T-cell (primary cell): ENCODE data around the gene KLHL7. TPM values are rescaled to one million over a fixed set of nuclear protein-coding genes. Genes with fewer than 3 reads are reported as not detected.
"Not testable (repeated sequence)": the region's sequence is repeated elsewhere in the genome, so short reads cannot be mapped to it uniquely, and the experiment has no call there.

Experiments used
- ATAC-seq, 4 experiments: fragments of 200-7000 bp in 3 of 4; fragments of 150-1000 bp in 1 of 4; cut with Tn5 transposase; replicated peaks in 1 of 4; 1 replicate in 3 of 4; 2 replicates in 1 of 4; pipeline ENCODE4 v1.10.0; 2021; ENCODE audit warnings: moderate library complexity in 3 of 4, mild to moderate bottlenecking in 2 of 4, moderate number of reproducible peaks in 1 of 4
- CTCF ChIA-PET, 2 donors: fragments of 300-600 bp; sonication (Branson Sonifier 250); formaldehyde crosslinking; loops; one replicate each; lab custom pipeline; 2022; ENCODE audit warnings: antibody characterized with exemption in 2 of 2; lab: Charles Lee
- POLR2A ChIA-PET, 2 donors: fragments of 300-600 bp; sonication (Branson Sonifier 250); formaldehyde crosslinking; loops; one replicate each; lab custom pipeline; 2022; ENCODE audit warnings: antibody characterized with exemption in 2 of 2; lab: Charles Lee
- DNase-seq, 35 experiments: peaks; one replicate each; pipeline versions ENCODE4 v3.0.0 to v3.0.0-alpha.2; 2013 to 2023
- H3K27ac ChIP-seq: one replicate; pipeline ENCODE4 v1.5.1; 2013; ENCODE audit warnings: low read length
- H3K27me3 ChIP-seq, 2 experiments: replicated peaks in 1 of 2; 1 replicate in 1 of 2; 2 replicates in 1 of 2; pipeline versions ENCODE4 v1.6.1 to v1.7.0; 2013; ENCODE audit warnings: low read length in 1 of 2, mixed read lengths in 1 of 2; ENCODE audit not compliant: control insufficient read depth in 2 of 2, insufficient read depth in 2 of 2; ENCODE audit errors: extremely low read depth in 1 of 2
- H3K36me3 ChIP-seq, 2 donors: 1 replicate in 1 of 2; 2 replicates in 1 of 2; pipeline versions ENCODE4 v1.6.1 to v1.7.0; 2013; ENCODE audit warnings: low read length in 1 of 2; ENCODE audit not compliant: control insufficient read depth in 2 of 2, insufficient read depth in 1 of 2; ENCODE audit errors: extremely low read depth in 1 of 2
- H3K4me1 ChIP-seq, 2 experiments: 1 replicate in 1 of 2; 2 replicates in 1 of 2; pipeline versions ENCODE4 v1.6.1 to v1.7.0; 2013; ENCODE audit warnings: low read length in 2 of 2, mixed read lengths in 1 of 2; ENCODE audit not compliant: insufficient read depth in 2 of 2, control insufficient read depth in 1 of 2; ENCODE audit errors: extremely low read depth in 1 of 2
- H3K4me3 ChIP-seq, 2 donors: 1 replicate in 1 of 2; 2 replicates in 1 of 2; pipeline versions ENCODE4 v1.5.1 to v1.7.0; 2013; ENCODE audit warnings: mild to moderate bottlenecking in 2 of 2, low read length in 1 of 2, moderate library complexity in 1 of 2; ENCODE audit not compliant: control insufficient read depth in 1 of 2; ENCODE audit errors: extremely low read depth in 1 of 2
- H3K9me3 ChIP-seq: 2 replicates; pipeline ENCODE4 v1.7.0; 2013
- H3K27ac Mint-ChIP-seq, 2 donors: one replicate each; pipeline ENCODE4 v1.8.0; 2020 to 2021; ENCODE audit warnings: mild to moderate bottlenecking in 2 of 2, mixed read lengths in 2 of 2
- H3K27me3 Mint-ChIP-seq, 2 donors: one replicate each; pipeline ENCODE4 v1.8.0; 2021 to 2022; ENCODE audit warnings: mixed read lengths in 2 of 2
- H3K36me3 Mint-ChIP-seq: one replicate; pipeline ENCODE4 v1.8.0; 2021; ENCODE audit warnings: mixed read lengths
- H3K4me1 Mint-ChIP-seq, 3 donors: one replicate each; pipeline ENCODE4 v1.8.0; 2020 to 2022; ENCODE audit warnings: mixed read lengths in 3 of 3, mild to moderate bottlenecking in 1 of 3
- H3K4me3 Mint-ChIP-seq, 3 donors: one replicate each; pipeline ENCODE4 v1.8.0; 2020 to 2022; ENCODE audit warnings: mild to moderate bottlenecking in 3 of 3, mixed read lengths in 3 of 3, moderate library complexity in 3 of 3
- H3K9me3 Mint-ChIP-seq, 3 donors: one replicate each; pipeline ENCODE4 v1.8.0; 2020 to 2022; ENCODE audit warnings: mixed read lengths in 3 of 3
- WGBS: methylation state at CpG from one replicate; pipeline ENCODE4 v1.1.5; 2013; ENCODE audit warnings: missing lambda C conversion rate; ENCODE audit not compliant: insufficient coverage; 5-methylcytosine and 5-hydroxymethylcytosine counted together
- total RNA-seq, 35 experiments: library from RNA in 6 of 35; stranded (reverse) in 6 of 35; fragments of 120-200 nt in 1 of 35; gene quantifications; one replicate each; pipeline versions ENCODE4 v1.2.1 to v1.2.4 and lab custom pipeline; 2013 to 2026

Gene KLHL7
- total RNA-seq, 5 donors from 2014 or later (not counting 1 experiment from before 2014, with no cell fraction given) = 20.1 to 26.8 (median 22.4) TPM

DNA sequence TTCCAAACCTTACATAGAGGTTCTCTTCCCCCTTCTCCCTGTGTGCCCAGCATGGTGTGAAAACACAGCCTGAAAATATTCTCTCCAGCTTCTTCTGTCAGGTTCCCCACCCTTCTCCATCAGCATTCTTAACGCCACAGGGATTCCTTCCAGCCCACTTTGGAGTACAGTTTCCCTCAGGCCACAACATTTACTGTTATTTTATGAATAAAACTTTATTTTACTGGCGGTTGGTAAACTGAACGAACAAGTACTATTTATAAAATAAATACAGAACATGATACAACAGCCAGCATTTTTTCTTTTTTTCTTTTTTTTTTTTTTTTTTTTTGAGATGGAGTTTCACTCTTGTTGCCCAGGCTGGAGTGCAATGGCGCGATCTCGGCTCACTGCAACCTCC lies 109.4 kb downstream of the KLHL7 start:
- peaks cover 15 to 22% of the 10 kb centered on the region in 2 donors for H3K27me3 Mint-ChIP-seq
- no peak for DNase-seq
- H3K27me3 ChIP-seq = peaks cover 0 to 21% of the 10 kb centered on the region in 2 experiments

DNA sequence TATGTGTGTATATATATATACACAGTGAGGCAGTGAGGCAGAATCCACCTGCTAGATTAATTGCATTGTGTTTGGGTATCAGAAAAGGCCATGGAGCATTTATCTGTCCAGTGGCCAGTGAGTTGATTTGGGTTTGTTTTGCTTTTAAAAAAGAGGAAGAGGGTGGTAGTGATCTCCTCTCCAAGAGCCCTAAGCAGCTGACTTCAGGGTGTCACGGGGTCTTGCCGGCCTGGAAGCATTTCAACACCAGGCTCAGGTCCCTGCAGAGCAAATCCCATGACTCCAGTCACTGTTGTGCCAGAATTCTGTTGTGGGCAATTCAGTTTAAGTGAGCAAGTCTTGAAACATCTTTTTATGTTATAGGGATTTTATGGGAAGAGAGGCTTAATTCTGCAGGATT lies 110.4 kb downstream of the KLHL7 start:
- 48% methylated on average over 2 of the region's 2 CpGs for WGBS
- Histone ChIP-seq H3K27ac (no peak overlapping the region), H3K27me3 (peaks cover 0 to 17% of the 10 kb centered on the region in 2 experiments), H3K36me3 (no peaks in the 10 kb centered on the region), H3K4me3 (no peak overlapping the region), H3K9me3 (no peaks in the 10 kb centered on the region), H3K4me1 (no peaks in the 10 kb centered on the region)
- Mint-ChIP-seq H3K9me3 (no peaks in the 10 kb centered on the region), H3K27ac (no peak overlapping the region), H3K4me1 (no peaks in the 10 kb centered on the region), H3K36me3 (no peaks in the 10 kb centered on the region), H3K27me3 (peaks cover 12 to 15% of the 10 kb centered on the region in 2 donors), H3K4me3 (no peak overlapping the region)
- ATAC-seq (no peak), DNase-seq (no peak)
- POLR2A ChIA-PET = no interaction called here
- CTCF ChIA-PET = no interaction called here

More for the DNA sequence above, 109.4 kb downstream of the KLHL7 start:
- H3K36me3 ChIP-seq = no peaks in the 10 kb centered on the region
- WGBS = no CpG with 5 or more reads among the region's 6 CpGs
- no peak overlapping the region for H3K27ac Mint-ChIP-seq
- H3K4me3 ChIP-seq = no peak overlapping the region
- H3K4me1 ChIP-seq = no peaks in the 10 kb centered on the region
- no peaks in the 10 kb centered on the region for H3K36me3 Mint-ChIP-seq
- no peaks in the 10 kb centered on the region for H3K4me1 Mint-ChIP-seq
- no peak for ATAC-seq
- H3K9me3 Mint-ChIP-seq = no peaks in the 10 kb centered on the region
- H3K4me3 Mint-ChIP-seq = no peak overlapping the region
- H3K27ac ChIP-seq = no peak overlapping the region
- H3K9me3 ChIP-seq = no peaks in the 10 kb centered on the region
- ChIA-PET CTCF (no interaction called here), POLR2A (no interaction called here)

DNA sequence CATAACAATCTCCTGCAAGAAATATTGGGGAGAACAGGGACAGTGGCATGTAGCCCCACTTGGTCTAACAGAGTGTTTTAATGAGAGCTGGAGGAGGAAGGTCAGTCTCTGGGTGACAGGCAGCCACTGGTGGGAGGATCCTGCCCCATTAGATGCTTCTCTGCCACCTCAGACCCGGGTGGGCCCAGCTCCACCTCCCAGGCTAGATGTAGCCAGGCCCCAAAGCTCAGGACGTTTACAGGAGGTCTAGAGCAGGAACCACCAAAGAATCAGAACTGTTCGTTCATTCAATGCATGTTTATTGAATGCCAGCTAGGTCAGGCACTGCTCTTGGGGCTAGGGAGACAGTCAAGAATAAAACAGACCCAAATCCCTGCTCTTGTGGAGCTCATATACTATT lies 112.6 kb downstream of the KLHL7 start:
- Histone ChIP-seq H3K4me3 (no peak overlapping the region), H3K27me3 (peaks cover 0 to 16% of the 10 kb centered on the region in 2 experiments), H3K9me3 (no peaks in the 10 kb centered on the region), H3K36me3 (no peaks in the 10 kb centered on the region), H3K4me1 (no peaks in the 10 kb centered on the region), H3K27ac (no peak overlapping the region)
- CTCF ChIA-PET = no interaction called here
- WGBS = 51% methylated on average over 3 of the region's 3 CpGs
- no peak for ATAC-seq
- POLR2A ChIA-PET = no interaction called here
- DNase-seq = no peak
- Mint-ChIP-seq H3K4me1 (no peaks in the 10 kb centered on the region), H3K4me3 (no peak overlapping the region), H3K36me3 (no peaks in the 10 kb centered on the region), H3K9me3 (no peaks in the 10 kb centered on the region), H3K27me3 (peaks cover 12 to 13% of the 10 kb centered on the region in 2 donors), H3K27ac (no peak overlapping the region)

DNA sequence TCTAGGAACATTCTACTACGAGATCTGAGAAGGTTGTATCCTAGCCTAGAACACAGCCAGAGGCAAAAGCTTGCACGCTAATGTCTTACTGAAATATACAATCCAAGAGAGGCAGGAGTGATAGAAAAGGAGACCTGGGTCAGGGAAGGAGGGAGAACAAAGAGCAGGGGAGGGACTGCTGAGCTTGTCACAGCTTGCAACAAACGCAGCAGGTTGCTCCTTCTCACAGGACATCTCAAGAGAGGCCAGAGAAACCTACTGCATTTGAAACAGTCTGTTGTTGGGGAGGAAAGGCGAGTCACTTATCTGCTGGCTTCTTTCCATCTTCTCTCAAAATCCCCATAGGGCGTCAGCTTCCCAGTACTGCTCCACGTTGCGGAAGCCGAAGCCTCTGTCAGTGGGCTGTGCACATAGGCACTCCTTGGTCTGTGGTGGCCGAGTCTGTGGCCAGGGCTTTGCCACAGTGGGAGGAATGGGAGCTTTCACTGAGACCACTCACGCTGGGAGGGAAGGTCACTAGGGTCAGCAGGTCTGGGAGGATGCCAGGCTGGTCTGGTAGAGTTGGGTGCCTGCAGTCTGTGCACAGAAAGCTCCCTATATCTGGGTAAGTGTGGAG lies 115.2 kb downstream of the KLHL7 start:
- Histone ChIP-seq H3K27ac (no peak overlapping the region), H3K4me3 (no peak overlapping the region), H3K4me1 (no peaks in the 10 kb centered on the region), H3K27me3 (peaks cover 0 to 12% of the 10 kb centered on the region in 2 experiments), H3K9me3 (no peaks in the 10 kb centered on the region), H3K36me3 (no peaks in the 10 kb centered on the region)
- 81% methylated on average over 7 of the region's 10 CpGs for WGBS
- Mint-ChIP-seq H3K4me1 (no peaks in the 10 kb centered on the region), H3K4me3 (no peak overlapping the region), H3K27me3 (peaks cover 13 to 14% of the 10 kb centered on the region in 2 donors), H3K9me3 (no peaks in the 10 kb centered on the region), H3K36me3 (no peaks in the 10 kb centered on the region), H3K27ac (no peak overlapping the region)
- ATAC-seq (no peak), DNase-seq (no peak)
- ChIA-PET POLR2A (no interaction called here), CTCF (no interaction called here)

DNA sequence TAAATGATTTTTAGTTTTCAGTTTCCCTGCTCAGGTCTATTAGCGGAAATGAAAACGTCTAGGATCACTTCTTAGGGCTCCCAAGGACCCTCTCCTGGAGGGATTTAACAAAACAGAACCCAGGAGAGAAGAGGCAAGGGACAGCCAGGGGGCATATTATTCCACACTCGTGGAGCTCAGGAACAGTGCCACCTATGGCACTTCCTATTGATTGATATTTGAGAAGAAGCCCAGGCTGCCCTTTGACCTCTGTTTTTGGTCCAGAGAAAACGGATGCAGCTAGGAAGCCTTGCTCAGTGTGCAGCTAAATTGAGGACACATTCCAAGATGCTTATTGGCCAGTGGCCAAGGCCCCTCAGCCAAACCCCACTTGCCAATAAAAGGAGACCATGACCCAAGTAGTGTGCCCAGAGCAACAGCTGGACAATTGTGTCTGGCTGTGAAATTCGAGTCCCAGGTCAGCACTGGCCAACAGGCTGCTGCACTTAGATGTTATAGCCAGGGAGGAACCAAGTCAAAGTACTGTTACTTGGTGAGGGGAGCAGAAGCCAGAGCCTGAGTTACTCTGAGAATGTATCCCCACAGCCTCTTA lies 117.0 kb downstream of the KLHL7 start:
- peaks cover 0 to 11% of the 10 kb centered on the region in 2 experiments for H3K27me3 ChIP-seq
- ATAC-seq = no peak
- DNase-seq = no peak
- Mint-ChIP-seq H3K36me3 (no peaks in the 10 kb centered on the region), H3K4me1 (no peaks in the 10 kb centered on the region), H3K27ac (no peak overlapping the region), H3K9me3 (no peaks in the 10 kb centered on the region), H3K27me3 (peaks cover 10% of the 10 kb centered on the region in 2 donors), H3K4me3 (no peak overlapping the region)
- H3K9me3 ChIP-seq = no peaks in the 10 kb centered on the region
- no peaks in the 10 kb centered on the region for H3K36me3 ChIP-seq
- WGBS = 42% methylated on average over 4 of the region's 5 CpGs
- ChIA-PET CTCF (no interaction called here), POLR2A (no interaction called here)
- no peaks in the 10 kb centered on the region for H3K4me1 ChIP-seq
- no peak overlapping the region for H3K27ac ChIP-seq
- no peak overlapping the region for H3K4me3 ChIP-seq

DNA sequence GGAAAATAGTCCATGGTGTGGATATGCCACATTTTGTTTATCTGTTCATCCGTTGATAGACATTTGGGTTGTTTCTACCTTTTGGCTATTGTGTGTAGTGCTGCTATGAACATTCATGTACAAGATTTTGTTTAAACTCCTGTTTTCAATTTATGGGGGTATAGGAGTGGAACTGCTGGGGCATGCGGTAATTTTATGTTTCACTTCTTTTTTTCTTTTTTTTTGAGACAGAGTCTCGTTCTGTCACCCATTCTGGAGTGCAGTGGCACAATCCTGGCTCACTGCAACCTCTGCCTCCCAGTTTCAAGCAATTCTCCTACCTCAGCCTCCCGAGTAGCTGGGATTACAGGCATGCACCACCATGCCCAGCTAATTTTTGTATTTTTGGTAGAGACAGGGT lies 118.8 kb downstream of the KLHL7 start:
- POLR2A ChIA-PET, H3K27ac Mint-ChIP-seq, H3K4me3 Mint-ChIP-seq, H3K9me3 Mint-ChIP-seq, H3K36me3 ChIP-seq, H3K27me3 Mint-ChIP-seq, H3K4me3 ChIP-seq, H3K9me3 ChIP-seq, DNase-seq, H3K27me3 ChIP-seq, H3K4me1 ChIP-seq, H3K4me1 Mint-ChIP-seq, H3K36me3 Mint-ChIP-seq, H3K27ac ChIP-seq, ATAC-seq: not testable (repeated sequence)
- 100% methylated on average over 1 of the region's 4 CpGs for WGBS
- CTCF ChIA-PET = interaction anchor here in 1 of 2 donors (0.5 kb wide), 1 partner anchor 88 kb away, joined by 4 read pairs; no protein-coding TSS in a partner anchor
